Activated CD8-positive, alpha-beta memory T cell treated with anti-CD3 and anti-CD28 coated beads for 36 hours (primary cell): ENCODE data around the gene SLC28A2. TPM values are rescaled to one million over a fixed set of nuclear protein-coding genes. Genes with fewer than 3 reads are reported as not detected.
"Not testable (repeated sequence)": the region's sequence is repeated elsewhere in the genome, so short reads cannot be mapped to it uniquely, and the experiment has no call there.

Experiments used
- CTCF ChIA-PET: fragments of 350-600 bp; sonication (Branson Sonifier 250); formaldehyde crosslinking; loops from one replicate; lab custom pipeline; 2021; ENCODE audit warnings: antibody characterized with exemption; lab: Charles Lee
- POLR2A ChIA-PET: fragments of 350-600 bp; sonication (Branson Sonifier 250); formaldehyde crosslinking; loops from one replicate; lab custom pipeline; 2021; ENCODE audit warnings: antibody characterized with exemption; lab: Charles Lee
- total RNA-seq, 2 experiments: library from RNA; stranded (reverse); gene quantifications; one replicate each; pipeline ENCODE4 v1.2.3, GENCODE V29; 2021

Gene SLC28A2
- total RNA-seq, result not detected

DNA sequence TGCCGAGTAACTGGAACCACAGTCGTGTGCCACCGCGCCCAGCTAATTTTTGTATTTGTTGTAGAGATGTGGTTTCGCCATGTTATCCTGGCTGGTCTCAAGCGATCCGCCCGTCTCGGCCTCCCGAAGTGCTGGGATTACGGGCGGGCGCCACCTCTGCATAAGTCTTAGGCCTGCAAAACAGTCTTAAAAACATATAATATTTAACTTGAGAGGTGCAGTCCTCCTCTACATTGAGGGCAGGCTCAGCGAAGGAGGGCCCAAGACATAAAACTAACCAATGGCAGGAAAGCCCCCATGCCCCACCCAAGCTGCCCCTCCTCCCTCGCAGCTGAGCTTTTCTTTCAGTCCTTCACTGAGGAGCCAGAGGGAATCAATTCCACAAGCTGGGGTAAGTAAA, at the start of gene SLC28A2:
Gene SLC28A2, plus strand, starts transcription at position 347 of the 400 bp plus-strand sequence. CDS start 982 bp downstream, outside the sequence.
- CTCF ChIA-PET, result no interaction called here
- POLR2A ChIA-PET, result no interaction called here

DNA sequence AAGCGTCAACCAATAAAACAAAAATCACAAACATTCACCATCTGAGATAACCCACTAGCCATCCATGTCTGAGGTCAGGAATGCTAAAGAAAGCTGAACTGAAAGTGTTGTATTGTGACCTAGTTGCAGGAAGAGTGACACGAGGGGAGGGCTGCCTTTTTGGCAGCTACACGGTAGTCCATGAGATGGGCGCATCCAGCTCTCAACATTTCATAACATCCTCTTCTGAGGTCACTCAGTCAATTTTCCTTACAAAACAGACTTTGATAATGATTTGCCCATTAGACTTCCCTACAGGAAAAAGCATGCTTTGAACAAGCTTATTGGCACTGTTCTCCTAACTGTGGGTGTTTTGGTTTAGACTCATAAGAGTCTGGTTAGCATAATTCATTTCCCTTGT, 48.9 kb upstream of the SLC28A2 start:
- POLR2A ChIA-PET, result interaction anchor here (3.8 kb wide), 1 partner anchor 199 kb away, joined by 14 read pairs; a partner anchor contains a TSS
- CTCF ChIA-PET, result interaction anchor here (0.9 to 1.9 kb wide), 2 partner anchors 85 to 431 kb away, joined by 3 to 5 read pairs; partner anchors contain the start of gene SQOR

DNA sequence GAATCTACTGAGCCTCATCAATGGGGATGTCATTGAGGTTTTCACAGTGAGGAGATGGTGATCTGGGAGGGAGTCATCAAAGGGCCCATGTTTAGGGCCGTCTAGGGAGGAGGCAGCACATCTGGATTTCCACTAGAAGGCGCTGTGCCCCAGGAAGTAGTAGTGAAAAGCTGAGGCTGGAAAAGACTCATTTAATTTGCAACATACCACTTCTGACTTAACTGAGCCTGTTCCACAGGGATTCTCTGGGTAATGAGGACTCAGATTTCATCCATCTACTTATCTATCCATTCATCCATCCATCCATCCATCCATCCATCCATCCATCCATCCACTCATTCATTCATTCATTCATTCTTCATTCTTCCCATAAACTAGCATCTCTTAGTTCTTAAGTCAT, 46.8 kb upstream of the SLC28A2 start:
- ChIA-PET CTCF (interaction anchor here (0.7 to 1.9 kb wide), 10 partner anchors 25 to 225 kb away, joined by 3 to 10 read pairs (median 4); a partner anchor contains a TSS), POLR2A (no interaction called here)

DNA sequence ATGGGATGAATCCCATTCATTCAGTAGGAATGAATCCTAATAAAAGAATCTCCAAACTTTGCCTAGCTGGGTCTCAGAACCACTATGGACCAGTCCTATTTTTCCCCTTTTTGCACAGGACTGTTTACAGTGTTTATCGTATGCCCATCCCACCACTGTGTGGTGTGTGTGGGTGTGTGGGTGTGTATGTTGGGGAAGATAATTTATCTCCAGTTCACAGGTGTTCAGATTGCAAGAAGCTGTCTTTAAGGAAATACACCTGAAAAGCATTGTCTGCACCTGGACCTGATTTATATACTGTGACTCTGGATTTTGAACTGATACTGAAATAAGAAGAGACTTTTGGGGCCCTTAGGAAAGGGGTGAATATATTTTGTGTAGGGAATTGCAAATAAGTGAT, 39.5 kb upstream of the SLC28A2 start:
- CTCF ChIA-PET, result interaction anchor here (1.2 kb wide), 1 partner anchor 14 kb away, joined by 3 read pairs; no protein-coding TSS in a partner anchor
- POLR2A ChIA-PET, result no interaction called here

- CTCF ChIA-PET, result interaction anchor here (1.4 kb wide), 1 partner anchor 103 kb away, joined by 3 read pairs; no protein-coding TSS in a partner anchor
These were observed 30.9 kb upstream of the SLC28A2 start for GRCh38 chr15:45221053-45221599.

DNA sequence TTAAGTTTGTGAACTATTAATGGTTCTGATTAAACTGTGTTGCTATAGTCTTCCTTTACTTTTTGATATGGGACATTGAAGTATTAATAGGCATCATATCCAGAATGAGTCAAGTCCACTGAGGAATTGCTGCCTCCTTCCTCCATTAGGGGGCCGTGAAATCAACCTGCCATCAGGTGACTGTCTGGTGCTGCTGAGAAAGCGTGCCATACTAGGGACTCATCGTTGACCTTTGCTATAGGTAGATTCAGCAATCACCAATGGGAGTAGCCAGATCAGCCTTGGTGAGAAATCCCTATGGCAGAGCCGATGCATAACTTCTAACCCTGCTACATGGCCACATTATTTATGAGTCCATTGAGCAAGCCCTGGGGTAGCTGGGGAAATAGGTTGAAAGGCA, 30.1 kb upstream of the SLC28A2 start:
- CTCF ChIA-PET, result no interaction called here
- POLR2A ChIA-PET, result no interaction called here

More at GRCh38 chr15:45221053-45221599, 30.9 kb upstream of the SLC28A2 start:
- POLR2A ChIA-PET, result no interaction called here

GRCh38 chr15:45224621-45225217, 27.3 kb upstream of the SLC28A2 start:
- POLR2A ChIA-PET, result interaction anchor here (0.7 kb wide), 1 partner anchor 24 kb away, joined by 8 read pairs; no protein-coding TSS in a partner anchor
- CTCF ChIA-PET, result no interaction called here

- CTCF ChIA-PET, result no interaction called here
- POLR2A ChIA-PET, result no interaction called here
These were observed 26.3 kb upstream of the SLC28A2 start for GRCh38 chr15:45225506-45226273.

- POLR2A ChIA-PET, result no interaction called here
These were observed 23.1 kb upstream of the SLC28A2 start for GRCh38 chr15:45228931-45229330.

GRCh38 chr15:45230245-45230965, 21.6 kb upstream of the SLC28A2 start:
- POLR2A ChIA-PET, result no interaction called here
- CTCF ChIA-PET, result no interaction called here

More at GRCh38 chr15:45228931-45229330, 23.1 kb upstream of the SLC28A2 start:
- CTCF ChIA-PET, result no interaction called here

DNA sequence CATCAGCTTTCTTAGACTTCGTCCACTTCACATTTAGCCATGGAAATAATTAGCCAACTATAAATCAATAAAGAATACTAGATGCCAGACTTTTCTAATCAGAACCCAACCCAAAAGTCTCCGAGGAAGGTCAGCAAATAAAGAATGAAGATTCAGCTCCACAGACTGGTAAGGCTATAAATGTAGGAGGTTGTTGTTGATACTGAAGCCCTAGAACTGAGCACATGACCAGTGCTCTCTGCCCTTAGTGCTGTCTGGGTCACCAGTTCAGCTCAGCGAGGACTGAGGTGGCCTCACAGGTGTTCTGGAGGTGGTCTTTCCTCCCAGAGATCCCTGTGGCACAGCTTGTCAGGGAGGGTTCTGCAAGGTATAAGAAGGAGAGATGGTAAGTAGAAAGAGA, 20.9 kb upstream of the SLC28A2 start:
- ChIA-PET POLR2A (no interaction called here), CTCF (no interaction called here)

DNA sequence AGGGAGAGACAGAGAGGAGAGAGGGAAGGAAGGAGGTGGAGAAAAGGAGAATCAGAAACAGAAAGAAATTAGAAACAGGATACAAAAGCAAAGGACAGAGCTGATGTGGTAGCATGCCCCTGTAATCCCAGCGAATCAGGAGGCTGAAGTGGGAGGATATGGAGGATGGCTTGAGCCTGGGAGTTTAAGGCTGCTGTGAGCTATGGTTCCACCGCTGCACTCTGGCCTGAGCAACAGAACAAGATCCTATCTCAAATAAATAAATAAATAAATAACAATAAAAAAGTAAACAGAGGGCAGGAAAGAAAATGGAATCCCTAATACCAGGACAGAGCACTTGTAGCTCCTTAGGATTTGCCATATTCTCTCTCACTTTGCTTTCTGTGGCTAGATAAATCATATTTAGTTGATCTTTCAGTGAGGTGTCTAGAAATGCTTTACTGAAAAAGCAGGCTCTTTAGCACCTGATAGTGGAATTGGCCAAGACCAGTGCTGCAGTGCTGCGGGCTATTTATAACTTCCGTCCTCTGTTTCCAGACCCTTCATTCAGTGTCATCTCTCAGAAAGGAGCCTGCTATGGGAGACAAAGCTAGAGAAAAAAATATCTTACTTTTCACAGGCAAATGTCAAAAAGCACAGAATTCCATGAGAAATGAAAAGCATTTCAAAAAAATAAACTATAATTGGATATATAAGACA, 20.0 kb upstream of the SLC28A2 start:
- CTCF ChIA-PET, result no interaction called here

GRCh38 chr15:45234562-45235235, 17.3 kb upstream of the SLC28A2 start:
- ChIA-PET CTCF (no interaction called here), POLR2A (no interaction called here)

More for the DNA sequence above, 20.0 kb upstream of the SLC28A2 start:
- POLR2A ChIA-PET, result no interaction called here

DNA sequence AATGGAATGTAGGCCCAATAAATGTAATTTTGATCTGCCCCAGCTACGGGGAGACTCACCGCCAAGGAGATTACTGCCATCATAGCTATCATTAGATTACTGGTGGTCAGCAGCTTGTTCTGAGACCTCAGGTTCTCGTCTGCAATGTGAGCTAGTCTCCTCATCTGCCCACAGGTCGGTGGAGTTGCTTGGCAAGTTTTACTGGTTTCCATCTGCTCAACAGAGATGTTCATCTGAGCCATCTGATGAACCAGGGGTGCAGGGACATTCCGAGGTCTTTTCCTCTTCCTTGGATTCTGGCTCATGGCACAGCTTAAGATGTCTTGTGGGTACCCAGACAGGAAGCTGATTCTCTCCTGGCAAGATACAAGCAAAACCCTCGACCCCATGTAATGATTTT, 15.2 kb upstream of the SLC28A2 start:
- POLR2A ChIA-PET, CTCF ChIA-PET: not testable (repeated sequence)

DNA sequence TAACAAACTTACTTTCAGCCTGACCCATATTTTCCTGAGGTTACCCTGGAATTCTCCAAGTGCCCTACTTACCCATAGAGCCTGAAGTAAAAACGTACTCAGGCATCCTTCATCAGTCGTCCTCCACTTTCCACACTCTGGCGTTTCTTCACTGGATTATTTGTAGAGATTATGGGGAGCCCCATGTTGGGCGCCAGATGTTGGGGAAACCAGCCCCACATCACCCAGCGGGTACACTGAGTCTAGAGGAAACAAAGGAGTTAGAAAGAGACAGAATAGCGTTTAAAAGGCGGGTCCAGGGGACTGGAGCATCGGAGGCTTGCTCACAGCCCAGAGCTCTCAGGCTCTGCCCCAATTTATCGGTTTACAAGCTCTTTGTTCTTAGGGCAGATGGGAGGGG, 9.7 kb upstream of the SLC28A2 start:
- CTCF ChIA-PET, result interaction anchor here (1.0 kb wide), 1 partner anchor 32 kb away, joined by 3 read pairs; no protein-coding TSS in a partner anchor
- POLR2A ChIA-PET, result no interaction called here

DNA sequence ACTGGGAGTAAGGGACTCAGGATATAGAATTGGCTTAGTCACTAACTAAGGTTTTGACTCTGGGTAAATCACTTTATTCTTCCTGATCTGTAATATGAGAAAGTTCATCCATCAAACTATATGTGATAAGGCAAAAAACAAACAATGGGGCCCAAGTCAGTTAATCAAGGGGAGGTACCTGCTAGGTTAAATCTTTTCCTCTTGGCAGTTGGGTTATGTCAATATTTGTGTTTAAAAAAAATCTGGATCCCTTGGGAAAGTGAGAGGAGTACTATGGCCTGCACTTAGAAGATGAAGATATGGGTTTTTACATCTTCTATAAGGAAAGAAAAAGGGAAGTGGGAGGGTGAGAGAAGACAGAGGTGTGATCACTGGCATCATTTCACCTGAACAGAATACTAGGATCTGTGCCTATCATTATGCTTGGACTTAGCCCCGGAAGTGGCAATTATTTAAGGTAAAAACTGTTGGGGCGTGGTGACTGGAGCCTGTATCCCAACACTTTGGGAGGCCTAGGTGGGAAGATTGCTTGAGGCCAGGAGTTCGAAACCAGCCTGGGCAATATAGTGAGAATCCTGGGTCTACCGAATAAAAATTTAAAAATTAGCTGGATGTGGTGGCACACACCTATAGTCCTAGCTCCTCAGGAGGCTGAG, 2.8 kb upstream of the SLC28A2 start:
- ChIA-PET POLR2A (no interaction called here), CTCF (no interaction called here)

DNA sequence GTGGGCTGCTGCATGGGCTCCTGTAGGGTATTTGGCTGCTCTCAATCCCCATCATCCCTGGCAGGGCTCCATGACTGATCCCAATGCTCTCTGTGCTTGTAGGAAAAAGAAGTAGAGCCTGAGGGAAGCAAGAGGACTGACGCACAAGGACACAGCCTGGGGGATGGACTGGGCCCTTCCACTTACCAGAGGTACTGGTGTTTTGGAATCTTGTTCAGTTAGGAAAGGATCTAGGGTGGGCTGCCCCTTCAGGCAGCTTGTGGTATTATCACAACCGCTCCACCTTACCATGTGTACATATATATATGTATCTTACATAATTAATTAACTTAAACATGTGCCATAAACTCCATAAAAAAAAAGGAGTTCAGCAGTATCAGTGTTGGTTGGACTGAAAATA, 1.3 kb downstream of the SLC28A2 start:
- ChIA-PET POLR2A (no interaction called here), CTCF (no interaction called here)

- ChIA-PET POLR2A (no interaction called here), CTCF (interaction anchor here (0.7 kb wide), 1 partner anchor 250 kb away, joined by 3 read pairs; no protein-coding TSS in a partner anchor)
These were observed 2.4 kb downstream of the SLC28A2 start for GRCh38 chr15:45254405-45254804.
